Measurements from ENCODE around the gene CAPN5. TPM values are rescaled to one million over a fixed set of nuclear protein-coding genes. Genes with fewer than 3 reads are reported as not detected.

Gene CAPN5
- polyA plus RNA-seq, 4 donors = 17.4 to 31.9 (median 24.7) TPM

- DNase-seq (ENCODE audit: low read depth in 4 of 4, low spot score in 3 of 4) = no peak
Measured at GRCh38 chr11:77081381-77081851, 14.6 kb downstream of the CAPN5 start.

- DNase-seq (ENCODE audit: low read depth in 4 of 4, low spot score in 3 of 4) = no peak
Measured at GRCh38 chr11:77081976-77082836, 15.4 kb downstream of the CAPN5 start.

DNA sequence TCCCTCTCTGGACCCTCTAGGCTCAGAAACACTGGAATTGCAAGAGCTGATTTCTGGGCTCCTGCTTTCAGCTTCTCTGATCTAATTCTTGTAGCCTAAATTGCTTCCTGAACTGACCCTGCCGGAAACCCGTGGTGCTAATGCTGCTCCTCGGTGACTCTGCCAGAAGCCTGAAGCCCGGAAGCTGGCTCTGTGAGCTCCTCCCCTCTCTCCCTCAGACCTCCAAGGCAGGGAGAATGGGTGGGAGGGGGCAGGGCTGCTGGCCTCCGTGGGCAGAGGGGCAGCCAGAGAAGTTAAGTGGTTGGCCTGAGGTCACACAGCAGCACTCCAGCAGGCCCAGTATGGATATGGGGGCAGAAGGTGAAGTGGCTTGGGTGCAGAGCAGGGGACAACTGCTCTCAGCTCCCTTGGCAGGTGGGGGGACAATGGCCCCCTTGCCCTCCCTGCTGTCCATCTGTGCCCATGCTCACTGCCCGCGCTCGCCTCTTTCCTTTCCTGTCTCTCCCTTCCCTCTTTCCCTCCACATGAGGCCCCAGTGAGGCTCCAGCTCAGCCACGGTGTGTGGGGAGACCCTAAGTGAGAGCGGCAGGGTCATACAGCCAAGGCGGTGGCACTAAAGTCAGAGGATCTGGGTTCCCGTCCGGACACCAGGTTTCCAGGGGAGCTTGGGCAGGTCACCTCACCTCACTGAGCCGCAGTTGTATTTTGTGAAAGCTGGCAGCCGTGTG, 16.2 kb downstream of the CAPN5 start:
- DNase-seq (ENCODE audit: low read depth in 4 of 4, low spot score in 3 of 4) = no peak

- no peak for DNase-seq (ENCODE audit: low read depth in 4 of 4, low spot score in 3 of 4)
Measured at GRCh38 chr11:77083566-77084245, 16.9 kb downstream of the CAPN5 start.

DNA sequence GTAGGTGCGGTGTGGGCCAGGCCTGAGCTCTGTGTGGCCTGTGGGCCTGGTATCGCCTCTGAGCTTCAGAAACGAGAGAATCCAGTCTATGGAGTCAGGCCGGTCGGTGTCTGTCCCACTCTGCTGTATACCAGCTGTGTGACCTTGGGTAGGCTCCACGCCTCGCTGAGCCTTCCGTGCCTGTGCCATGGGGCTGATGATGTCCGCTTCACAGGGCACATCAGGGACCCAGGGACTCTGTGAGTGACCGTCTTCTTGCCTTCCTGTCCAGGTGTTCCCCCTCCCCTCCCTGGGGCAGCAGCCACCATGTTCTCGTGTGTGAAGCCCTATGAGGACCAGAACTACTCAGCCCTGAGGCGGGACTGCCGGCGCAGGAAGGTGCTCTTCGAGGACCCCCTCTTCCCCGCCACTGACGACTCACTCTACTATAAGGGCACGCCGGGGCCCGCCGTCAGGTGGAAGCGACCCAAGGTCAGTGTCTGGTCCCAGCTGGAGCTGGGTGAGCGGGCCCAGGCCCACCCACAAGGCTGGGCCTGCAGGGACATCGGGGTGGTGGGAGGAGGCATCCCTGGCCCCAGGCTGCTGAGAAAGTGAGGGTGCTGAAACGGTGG, 17.9 kb downstream of the CAPN5 start:
- DNase-seq (ENCODE audit: low read depth in 4 of 4, low spot score in 3 of 4) = no peak

DNA sequence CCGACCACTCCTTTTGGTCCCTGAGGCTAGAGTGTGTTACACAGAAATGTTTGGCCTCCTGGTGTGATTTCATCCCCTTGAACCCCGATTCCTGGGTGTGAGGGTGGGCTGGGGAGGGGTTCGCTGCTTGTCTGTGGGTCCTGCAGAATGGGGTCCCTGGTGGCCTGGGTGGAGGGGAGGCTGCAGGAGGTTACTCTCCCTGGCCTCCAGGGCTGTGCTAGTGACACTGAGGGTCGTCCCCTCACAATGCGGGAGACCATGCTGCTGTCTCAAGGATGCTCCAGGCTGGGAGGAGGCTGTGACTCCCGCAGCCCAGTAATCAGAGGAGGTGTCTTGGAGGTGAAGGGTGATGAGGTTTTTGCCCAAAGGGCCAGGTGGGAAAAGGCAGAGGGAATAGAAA, 18.9 kb downstream of the CAPN5 start:
- no peak for DNase-seq (ENCODE audit: low read depth in 4 of 4, low spot score in 3 of 4)

DNA sequence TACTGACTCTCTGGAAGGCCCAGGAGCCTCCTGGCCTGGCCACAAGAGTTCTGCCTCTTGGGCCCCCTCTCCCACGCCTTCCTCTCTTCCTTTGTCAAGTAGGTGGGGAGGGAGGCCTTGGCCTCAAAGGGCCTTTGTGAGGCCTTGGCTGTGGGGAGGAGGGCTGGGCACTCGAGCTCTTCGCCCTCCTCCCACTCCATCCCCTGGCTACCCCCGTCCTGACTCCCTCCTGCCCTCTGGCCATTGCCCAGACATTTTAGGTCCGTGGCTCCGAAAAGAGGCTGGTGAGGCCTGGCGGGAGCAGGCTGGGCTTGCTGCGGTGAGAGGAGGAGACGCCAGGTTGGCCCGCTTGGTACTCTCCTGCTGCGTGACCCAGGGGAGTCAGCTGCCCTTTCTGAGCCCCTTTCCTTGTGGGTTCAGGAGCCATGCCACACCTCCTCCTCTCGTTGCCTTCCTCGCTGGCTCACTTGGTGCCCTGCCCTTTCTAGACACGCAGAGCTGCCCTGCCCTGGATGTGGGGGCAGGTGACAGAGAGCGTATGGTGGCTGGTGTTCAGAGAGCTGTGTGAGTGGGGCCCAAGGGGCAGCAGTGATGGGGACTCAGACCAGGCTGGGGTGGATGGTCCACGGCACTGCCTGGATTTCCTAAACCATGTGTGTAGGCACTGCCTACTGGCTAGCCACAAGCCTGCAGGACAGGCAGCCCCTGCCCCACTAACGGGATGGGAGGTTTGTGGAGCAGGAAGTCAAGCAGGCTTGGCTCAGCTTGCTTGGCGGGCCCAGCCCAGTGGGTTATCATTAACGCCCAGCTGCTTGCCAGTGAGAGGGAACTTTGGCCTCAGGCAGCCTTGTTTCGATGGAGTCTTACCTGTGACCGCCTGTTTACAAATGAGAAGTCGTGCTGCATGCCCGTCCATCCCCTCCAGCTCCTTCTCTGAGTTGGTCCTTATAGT, 20.0 kb downstream of the CAPN5 start:
- DNase-seq (ENCODE audit: low read depth in 4 of 4, low spot score in 3 of 4) = no peak

GRCh38 chr11:77087723-77088225, 21.0 kb downstream of the CAPN5 start:
- no peak for DNase-seq (ENCODE audit: low read depth in 4 of 4, low spot score in 3 of 4)

GRCh38 chr11:77088236-77089003, 21.6 kb downstream of the CAPN5 start:
- DNase-seq (ENCODE audit: low read depth in 4 of 4, low spot score in 3 of 4) = peak in 1 of 4 donors; percentile 40

DNA sequence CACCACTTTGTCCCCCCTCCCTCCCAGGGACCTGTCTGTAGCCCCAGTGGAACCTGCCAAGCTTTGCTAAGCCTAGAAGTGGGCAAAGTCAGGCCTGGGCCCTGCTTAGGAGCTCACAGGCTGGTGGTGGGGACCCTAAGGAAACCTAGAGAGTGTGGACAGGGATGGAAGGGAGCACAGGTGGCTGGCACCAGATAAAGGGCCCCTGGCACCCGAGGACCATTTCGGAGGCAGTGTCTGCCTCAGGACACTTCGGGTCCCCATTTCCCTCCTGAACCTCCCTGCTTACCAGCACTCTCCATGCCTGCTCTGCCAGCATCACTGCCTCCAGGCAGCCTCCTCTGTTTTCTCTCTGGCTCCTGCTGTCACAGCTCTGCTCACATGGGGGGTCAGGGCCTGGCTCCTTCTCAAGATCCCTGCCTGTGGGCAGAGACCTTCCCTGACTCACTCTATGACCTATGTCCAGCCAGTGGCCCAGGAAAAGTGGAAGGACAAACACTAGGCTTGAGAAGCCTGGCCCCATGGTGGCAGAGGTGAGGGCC, 22.3 kb downstream of the CAPN5 start:
- no peak for DNase-seq (ENCODE audit: low read depth in 4 of 4, low spot score in 3 of 4)

- no peak for DNase-seq (ENCODE audit: low read depth in 4 of 4, low spot score in 3 of 4)
Measured at GRCh38 chr11:77090046-77090372, 23.2 kb downstream of the CAPN5 start.

GRCh38 chr11:77090373-77091111, 23.8 kb downstream of the CAPN5 start:
- DNase-seq (ENCODE audit: low read depth in 4 of 4, low spot score in 3 of 4) = no peak

GRCh38 chr11:77091146-77091940, 24.6 kb downstream of the CAPN5 start:
- DNase-seq (ENCODE audit: low read depth in 4 of 4, low spot score in 3 of 4) = peak in 3 of 4 donors; percentile 31 to 36 (median 34)

DNA sequence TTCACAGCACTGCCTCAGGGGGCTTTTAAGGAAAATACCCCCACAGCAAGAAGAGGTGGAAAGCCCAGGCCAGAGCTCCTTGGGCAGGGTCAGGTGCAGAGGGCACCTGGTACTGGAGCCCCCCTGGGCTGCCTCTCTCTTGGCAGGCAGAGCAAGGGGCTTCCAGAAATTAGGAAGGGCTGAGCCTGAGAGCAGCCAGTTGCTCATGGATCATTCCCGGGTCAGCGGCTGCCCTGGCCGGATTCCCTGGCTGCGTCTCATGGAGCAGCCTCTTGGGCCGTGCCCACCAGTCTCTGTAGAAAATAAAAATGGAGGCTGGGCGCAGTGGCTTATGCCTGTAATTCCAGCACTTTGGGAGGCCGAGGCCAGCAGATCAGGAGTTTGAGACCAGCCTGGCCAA, 25.6 kb downstream of the CAPN5 start:
- DNase-seq (ENCODE audit: low read depth in 4 of 4, low spot score in 3 of 4) = no peak

DNA sequence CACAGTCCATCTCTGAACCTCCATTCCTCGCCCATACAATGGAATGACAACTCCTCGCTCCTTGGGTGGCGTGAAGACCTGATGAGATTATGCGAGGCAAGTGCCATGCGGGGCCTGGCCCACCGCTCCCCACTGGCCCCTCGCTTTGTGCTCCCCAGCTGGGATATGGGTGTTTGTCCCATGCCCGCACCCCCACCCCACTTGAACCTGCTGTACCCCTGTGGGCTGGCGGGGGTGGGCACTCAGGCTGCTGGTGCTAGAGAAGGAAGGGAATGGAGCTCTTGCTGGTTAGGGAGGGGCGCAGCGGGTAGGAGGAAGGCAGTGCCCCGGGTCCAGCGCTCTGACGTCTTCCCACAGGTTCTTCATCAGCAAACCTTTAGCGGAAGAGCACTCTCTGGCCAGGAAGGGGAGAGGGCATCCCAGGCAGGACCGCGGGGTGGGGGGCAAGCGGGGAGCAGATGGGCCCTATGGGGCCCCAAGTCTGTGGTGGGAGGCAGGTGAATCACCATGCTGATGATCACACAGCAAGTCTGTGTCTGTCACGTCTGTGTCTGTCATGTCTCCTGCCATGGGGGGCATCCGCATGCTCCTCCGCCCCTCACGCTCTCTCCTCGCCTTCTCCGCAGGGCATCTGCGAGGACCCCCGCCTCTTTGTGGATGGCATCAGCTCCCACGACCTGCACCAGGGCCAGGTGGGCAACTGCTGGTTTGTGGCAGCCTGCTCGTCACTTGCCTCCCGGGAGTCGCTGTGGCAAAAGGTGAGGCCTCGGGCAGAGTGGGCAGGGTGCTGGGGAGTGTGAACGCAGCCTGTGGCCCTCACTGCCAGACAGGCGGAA, 26.5 kb downstream of the CAPN5 start:
- DNase-seq (ENCODE audit: low read depth in 4 of 4, low spot score in 3 of 4) = no peak

Data from left renal pelvis (tissue), 4 donors.